GM12878 (cell line): ENCODE measurements around the gene THYN1. TPM values are rescaled to one million over a fixed set of nuclear protein-coding genes. Genes with fewer than 3 reads are reported as not detected.

Experiments
- CREM ChIP-seq: IDR thresholded peaks from 2 replicates; pipeline ENCODE4 v1.6.1; 2014; ENCODE audit warnings: antibody characterized with exemption, low read depth
- ESRRA ChIP-seq: IDR thresholded peaks from 2 replicates; pipeline ENCODE4 v1.6.1; 2012; ENCODE audit warnings: mild to moderate bottlenecking, low read length, improper control_type of control experiment
- IRF4 ChIP-seq: IDR thresholded peaks from 2 replicates; pipeline ENCODE4 v1.6.1; 2011; ENCODE audit warnings: low read depth, low read length
- MXI1 ChIP-seq: fragments of 150-350 bp; IDR thresholded peaks from 2 replicates; pipeline ENCODE4 v1.6.1; 2011; ENCODE audit warnings: low read depth, mild to moderate bottlenecking, inconsistent platforms, low read length, improper control_type of control experiment
- polyA plus RNA-seq, 11 experiments: library from polyadenylated mRNA; depleted of rRNA in 4 of 11; unstranded in 6 of 11; stranded (reverse) in 5 of 11; fragments of >200 nt; fragmentation: Nextera tagmentation in 4 of 11; fragmentation: Illumina TruSeq in 1 of 11; extraction: Ambion mirVana in 4 of 11; extraction: Trizol in 1 of 11; gene quantifications; 1 replicate in 1 of 11; 2 replicates in 10 of 11; pipeline versions ENCODE4 v1.2.1 to v1.2.3, GENCODE V29; 2011 to 2016; ENCODE audit warnings: inconsistent platforms in 2 of 11, missing spikeins in 2 of 11, low read depth in 1 of 11
- total RNA-seq, 4 experiments: library from RNA; depleted of rRNA in 3 of 4; stranded (reverse); fragments of >200 nt in 3 of 4; fragmentation: Illumina TruSeq in 1 of 4; extraction: Trizol in 1 of 4; gene quantifications; 2 replicates each; pipeline versions ENCODE4 v1.2.1 to v1.2.3, GENCODE V29; 2013 to 2021
- TF ChIP-seq, protein P1 (sequence below): fragments of 450-650 bp; formaldehyde crosslinking; IDR thresholded peaks from 2 replicates; pipeline ENCODE4 v1.4.0; 2020; ENCODE audit warnings: mild to moderate bottlenecking, moderate library complexity
- TF ChIP-seq, protein P2 (sequence below): IDR thresholded peaks from 2 replicates; pipeline ENCODE4 v1.6.1; 2012; ENCODE audit warnings: low read depth, low read length, improper control_type of control experiment
- TF ChIP-seq, protein P3 (sequence below): fragments of 150-350 bp; IDR thresholded peaks from 2 replicates; pipeline ENCODE4 v1.6.1; 2016; ENCODE audit warnings: low read depth, low read length

The THYN1 gene
- total and polyA plus RNA-seq, 10 of the 15 experiments (the other 5 are each of a cell fraction or from before 2014, with no cell fraction given): 45.7 to 221 (median 96.3) TPM

DNA sequence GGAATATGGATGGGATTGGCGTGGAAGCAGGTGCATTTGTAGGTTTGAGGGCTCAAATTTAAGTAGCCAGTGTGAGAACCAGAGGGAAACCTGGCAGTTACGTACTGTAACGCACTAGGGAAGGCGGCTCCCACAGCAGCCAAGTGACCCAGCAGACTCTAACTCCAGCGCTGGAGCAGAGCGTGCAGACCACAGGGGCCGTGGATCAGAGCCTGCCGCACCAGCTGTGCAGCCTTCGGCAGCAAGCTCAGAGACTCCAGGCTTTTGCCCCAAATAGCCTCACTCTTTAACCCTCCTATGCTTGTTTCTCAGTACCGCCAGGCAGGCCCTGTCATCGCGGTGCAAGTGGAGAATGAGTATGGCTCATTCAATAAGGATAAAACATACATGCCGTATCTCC, 35.3 kb upstream of the THYN1 start (continued):
- TF ChIP-seq, protein P1, sequence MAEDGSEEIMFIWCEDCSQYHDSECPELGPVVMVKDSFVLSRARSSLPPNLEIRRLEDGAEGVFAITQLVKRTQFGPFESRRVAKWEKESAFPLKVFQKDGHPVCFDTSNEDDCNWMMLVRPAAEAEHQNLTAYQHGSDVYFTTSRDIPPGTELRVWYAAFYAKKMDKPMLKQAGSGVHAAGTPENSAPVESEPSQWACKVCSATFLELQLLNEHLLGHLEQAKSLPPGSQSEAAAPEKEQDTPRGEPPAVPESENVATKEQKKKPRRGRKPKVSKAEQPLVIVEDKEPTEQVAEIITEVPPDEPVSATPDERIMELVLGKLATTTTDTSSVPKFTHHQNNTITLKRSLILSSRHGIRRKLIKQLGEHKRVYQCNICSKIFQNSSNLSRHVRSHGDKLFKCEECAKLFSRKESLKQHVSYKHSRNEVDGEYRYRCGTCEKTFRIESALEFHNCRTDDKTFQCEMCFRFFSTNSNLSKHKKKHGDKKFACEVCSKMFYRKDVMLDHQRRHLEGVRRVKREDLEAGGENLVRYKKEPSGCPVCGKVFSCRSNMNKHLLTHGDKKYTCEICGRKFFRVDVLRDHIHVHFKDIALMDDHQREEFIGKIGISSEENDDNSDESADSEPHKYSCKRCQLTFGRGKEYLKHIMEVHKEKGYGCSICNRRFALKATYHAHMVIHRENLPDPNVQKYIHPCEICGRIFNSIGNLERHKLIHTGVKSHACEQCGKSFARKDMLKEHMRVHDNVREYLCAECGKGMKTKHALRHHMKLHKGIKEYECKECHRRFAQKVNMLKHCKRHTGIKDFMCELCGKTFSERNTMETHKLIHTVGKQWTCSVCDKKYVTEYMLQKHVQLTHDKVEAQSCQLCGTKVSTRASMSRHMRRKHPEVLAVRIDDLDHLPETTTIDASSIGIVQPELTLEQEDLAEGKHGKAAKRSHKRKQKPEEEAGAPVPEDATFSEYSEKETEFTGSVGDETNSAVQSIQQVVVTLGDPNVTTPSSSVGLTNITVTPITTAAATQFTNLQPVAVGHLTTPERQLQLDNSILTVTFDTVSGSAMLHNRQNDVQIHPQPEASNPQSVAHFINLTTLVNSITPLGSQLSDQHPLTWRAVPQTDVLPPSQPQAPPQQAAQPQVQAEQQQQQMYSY (CRISPR knock-in tag): no peak
- TF ChIP-seq, protein P2, sequence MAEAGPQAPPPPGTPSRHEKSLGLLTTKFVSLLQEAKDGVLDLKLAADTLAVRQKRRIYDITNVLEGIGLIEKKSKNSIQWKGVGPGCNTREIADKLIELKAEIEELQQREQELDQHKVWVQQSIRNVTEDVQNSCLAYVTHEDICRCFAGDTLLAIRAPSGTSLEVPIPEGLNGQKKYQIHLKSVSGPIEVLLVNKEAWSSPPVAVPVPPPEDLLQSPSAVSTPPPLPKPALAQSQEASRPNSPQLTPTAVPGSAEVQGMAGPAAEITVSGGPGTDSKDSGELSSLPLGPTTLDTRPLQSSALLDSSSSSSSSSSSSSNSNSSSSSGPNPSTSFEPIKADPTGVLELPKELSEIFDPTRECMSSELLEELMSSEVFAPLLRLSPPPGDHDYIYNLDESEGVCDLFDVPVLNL: no peak
- TF ChIP-seq, protein P3, sequence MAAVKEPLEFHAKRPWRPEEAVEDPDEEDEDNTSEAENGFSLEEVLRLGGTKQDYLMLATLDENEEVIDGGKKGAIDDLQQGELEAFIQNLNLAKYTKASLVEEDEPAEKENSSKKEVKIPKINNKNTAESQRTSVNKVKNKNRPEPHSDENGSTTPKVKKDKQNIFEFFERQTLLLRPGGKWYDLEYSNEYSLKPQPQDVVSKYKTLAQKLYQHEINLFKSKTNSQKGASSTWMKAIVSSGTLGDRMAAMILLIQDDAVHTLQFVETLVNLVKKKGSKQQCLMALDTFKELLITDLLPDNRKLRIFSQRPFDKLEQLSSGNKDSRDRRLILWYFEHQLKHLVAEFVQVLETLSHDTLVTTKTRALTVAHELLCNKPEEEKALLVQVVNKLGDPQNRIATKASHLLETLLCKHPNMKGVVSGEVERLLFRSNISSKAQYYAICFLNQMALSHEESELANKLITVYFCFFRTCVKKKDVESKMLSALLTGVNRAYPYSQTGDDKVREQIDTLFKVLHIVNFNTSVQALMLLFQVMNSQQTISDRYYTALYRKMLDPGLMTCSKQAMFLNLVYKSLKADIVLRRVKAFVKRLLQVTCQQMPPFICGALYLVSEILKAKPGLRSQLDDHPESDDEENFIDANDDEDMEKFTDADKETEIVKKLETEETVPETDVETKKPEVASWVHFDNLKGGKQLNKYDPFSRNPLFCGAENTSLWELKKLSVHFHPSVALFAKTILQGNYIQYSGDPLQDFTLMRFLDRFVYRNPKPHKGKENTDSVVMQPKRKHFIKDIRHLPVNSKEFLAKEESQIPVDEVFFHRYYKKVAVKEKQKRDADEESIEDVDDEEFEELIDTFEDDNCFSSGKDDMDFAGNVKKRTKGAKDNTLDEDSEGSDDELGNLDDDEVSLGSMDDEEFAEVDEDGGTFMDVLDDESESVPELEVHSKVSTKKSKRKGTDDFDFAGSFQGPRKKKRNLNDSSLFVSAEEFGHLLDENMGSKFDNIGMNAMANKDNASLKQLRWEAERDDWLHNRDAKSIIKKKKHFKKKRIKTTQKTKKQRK: no peak
- TF ChIP-seq CREM (no peak), IRF4 (no peak), ESRRA (no peak), MXI1 (no peak)
